GDM1 (cell line): Measurements from ENCODE around the gene HAVCR1.
"Not testable (repeated sequence)": the region's sequence is repeated elsewhere in the genome, so short reads cannot be mapped to it uniquely, and the experiment has no call there.

Source experiments
- DNase-seq: peaks from one replicate; lab custom pipeline; 2025; lab: John Stamatoyannopoulos, UW

Gene HAVCR1

GRCh38 chr5:157059093-157059539 lies at the start of gene HAVCR1:
HAVCR1 (minus strand) TSS chr5:157059116; CDS start chr5:157057943, 1,173 bp downstream.
- no peak for DNase-seq

GRCh38 chr5:157107508-157107907 lies 48.6 kb upstream of the HAVCR1 start:
- DNase-seq, result no peak

GRCh38 chr5:157106630-157107461 lies 47.9 kb upstream of the HAVCR1 start:
- DNase-seq, result peak; percentile 3

DNA sequence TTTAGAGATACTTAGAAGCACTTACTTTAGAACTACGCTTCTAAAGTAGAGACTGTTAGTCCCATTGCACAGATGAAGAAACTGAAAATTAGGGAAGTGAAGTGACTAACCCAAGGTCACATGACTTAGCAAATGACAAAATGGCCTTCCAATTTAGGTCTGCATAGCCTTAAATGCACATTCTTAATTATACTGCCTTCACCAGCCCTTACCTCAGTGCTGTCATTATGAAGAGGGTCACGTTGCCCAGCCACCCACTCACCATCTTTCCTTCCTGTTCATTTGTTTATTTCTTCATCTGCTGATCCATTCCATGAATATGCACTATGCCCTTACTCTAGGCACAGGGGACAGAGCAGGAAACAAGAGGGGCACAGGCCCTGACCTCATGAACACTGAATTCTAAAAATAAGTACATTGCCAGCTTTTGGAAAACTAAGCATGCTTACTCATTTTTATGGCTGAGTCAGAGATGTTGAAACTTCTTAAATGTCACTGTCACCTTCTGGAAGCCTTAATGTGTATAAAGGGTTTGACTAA lies 41.3 kb upstream of the HAVCR1 start:
- no peak for DNase-seq

- DNase-seq, result no peak
Observed at GRCh38 chr5:157088342-157088990, 29.6 kb upstream of the HAVCR1 start.

GRCh38 chr5:157086751-157087359 lies 27.9 kb upstream of the HAVCR1 start:
- DNase-seq, result no peak

- DNase-seq, result no peak
Observed at GRCh38 chr5:157085930-157086329, 27.0 kb upstream of the HAVCR1 start.

DNA sequence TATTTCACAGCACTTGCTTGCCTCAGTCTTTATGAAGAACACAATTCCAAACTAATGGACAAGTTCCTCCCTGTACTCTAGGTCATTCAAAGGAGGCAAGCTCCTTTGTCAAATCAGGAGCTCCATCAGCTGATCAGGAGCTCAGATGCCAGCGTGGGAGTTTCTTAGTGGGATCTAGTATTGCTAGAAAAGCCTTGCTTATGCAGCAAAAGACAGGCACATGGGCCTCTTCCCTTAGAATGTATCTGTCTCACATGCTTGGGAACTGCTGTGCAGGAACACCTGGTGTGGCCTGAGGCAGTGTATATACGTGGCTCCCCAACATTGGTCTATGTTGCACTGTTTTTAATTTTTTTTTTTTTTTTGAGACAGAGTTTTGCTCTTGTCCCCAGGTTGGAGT lies 21.4 kb upstream of the HAVCR1 start:
- no peak for DNase-seq

DNA sequence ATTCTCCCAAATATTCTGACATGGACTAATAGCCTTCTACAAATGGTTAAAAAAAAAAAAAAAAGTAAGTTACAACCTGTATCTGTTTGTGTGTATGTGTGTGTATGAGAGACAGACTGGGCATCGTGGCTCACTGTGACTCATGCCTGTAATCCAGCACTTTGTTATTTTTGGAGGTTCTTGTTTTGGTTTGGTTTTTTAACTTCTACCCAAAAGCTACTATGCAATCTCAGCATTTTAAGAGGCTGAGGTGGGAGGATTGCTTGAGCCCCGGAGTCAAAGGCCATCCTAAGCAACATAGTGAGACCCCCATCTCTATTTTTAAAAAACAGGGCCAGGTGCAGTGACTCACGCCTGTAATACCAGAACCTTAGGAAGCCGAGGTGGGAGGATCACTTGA lies 17.6 kb upstream of the HAVCR1 start:
- DNase-seq, result no peak

- no peak for DNase-seq
Observed at GRCh38 chr5:157072508-157072907, 13.6 kb upstream of the HAVCR1 start.

- no peak for DNase-seq
Observed at GRCh38 chr5:157069949-157070348, 11.0 kb upstream of the HAVCR1 start.

GRCh38 chr5:157068785-157069184 lies 9.9 kb upstream of the HAVCR1 start:
- DNase-seq, result no peak

DNA sequence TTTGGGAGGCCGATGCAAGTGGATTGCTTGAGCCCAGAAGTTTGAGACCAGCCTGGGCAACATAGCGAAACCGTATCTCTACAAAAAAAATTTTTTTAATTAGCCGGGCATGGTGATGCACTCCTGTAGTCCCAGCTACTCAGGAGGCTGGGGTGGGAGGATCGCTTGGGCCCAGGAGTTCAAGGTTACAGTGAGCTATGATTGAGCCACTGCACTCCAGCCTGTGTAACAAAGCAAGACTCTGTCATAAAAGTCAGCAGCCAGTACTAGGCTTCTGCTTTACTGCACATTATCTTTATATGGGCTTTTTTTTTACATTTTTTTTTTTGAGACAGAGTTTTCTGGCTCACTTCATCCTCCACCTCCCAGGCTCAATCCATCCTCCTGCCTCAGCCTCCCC lies 9.4 kb upstream of the HAVCR1 start:
- no peak for DNase-seq

DNA sequence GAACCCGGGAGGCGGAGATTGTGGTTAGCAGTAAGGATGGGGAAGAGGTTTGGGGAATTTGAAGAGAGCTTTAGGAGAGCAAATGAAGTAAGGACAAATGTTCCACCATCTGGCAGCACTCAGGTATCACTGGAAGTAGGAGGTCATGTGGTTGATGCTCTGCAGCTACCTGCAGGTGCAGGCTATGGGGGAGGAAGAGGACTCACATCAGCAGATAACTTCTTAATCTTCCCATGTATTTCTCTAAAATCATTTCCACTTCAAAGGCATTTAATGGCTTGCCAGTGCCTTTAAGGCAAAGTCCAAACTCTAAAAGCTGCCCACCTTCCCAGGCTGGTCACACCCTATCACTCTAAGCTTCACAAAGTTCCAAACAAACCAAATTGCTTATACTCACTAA lies 8.1 kb upstream of the HAVCR1 start:
- DNase-seq, result no peak

GRCh38 chr5:157066080-157066479 lies 7.2 kb upstream of the HAVCR1 start:
- DNase-seq, result no peak

DNA sequence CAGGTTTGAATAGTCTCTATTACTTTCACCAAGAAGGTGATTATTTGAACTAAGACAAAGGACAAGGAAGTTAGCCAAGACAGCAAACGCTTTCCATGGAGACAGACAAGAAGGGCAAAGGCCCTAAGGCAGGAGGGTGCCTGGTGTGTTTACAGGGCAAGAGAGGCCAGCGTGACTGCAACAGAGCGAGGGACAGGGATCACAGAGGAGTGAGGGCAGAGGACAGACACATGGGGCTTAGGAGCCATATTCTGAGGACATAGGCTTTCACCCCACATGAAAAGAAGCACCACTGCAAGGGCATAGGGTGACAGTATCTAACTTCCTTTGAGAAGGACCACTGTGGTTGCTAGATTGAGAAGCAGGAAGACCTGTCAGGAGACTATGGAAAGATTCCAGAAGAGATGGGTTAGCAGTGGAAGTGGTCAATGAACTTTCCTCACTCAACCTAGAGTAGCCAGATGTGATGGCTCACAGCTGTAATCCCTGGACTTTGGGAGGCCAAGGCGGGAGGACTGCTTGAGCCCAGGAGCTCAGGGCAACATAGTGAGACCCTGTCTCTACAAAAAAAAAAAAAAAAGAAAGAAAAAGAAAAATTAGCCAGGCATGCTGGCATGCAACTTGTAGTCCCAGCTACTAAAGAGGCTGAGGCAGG lies 5.0 kb upstream of the HAVCR1 start:
- no peak for DNase-seq

GRCh38 chr5:157059891-157060290 lies 975 bp upstream of the HAVCR1 start:
- DNase-seq, result no peak

GRCh38 chr5:157057459-157058370 lies 1.2 kb downstream of the HAVCR1 start:
- DNase-seq, result no peak

DNA sequence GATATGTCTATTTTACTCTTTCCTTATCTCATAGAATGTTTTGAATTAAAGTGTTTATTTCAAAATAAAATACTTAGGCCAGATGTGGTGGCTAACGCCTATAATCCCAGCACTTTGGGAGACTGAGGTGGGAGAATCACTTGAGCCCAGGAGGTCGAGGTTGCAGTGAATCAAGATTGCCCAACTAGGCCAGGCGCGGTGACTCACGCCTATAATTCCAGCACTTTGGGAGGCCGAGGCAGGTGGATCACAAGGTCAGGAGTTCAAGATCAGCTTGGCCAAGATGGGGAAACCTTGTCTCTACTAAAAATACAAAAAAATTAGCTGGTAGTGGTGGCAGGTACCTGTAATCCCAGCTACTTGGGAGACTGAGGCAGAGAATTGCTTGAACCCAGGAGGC lies 2.1 kb downstream of the HAVCR1 start:
- DNase-seq, result not testable (repeated sequence)

DNA sequence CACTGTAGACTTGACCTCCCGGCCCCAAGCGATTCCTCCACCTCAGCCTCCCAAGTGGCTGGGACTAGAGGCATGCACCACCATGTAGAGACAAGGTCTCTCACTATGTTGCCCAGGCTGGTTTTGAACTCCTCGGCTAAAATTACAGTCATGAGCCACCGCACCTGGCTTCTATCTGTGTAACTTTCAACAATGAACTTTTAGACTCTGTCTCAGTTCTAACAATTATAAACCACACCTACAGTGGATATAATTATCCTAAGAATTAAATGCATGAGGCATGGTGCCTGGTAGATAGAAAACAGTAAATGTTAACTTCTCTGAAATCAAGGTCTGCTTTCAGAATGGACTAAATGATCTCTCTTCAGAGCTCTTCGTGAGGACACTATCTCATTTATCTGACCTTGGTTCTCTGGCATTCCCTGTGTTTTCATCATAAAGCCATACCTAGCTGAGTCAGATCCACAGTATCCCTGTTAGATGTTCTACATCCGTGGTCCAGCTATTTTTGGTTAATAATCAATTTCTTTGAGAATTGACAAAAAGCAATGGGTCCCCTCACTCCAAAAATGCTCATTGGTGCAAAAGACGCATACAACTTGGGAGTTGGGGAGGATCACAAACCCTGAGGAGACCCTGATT lies 7.2 kb downstream of the HAVCR1 start:
- DNase-seq, result no peak

DNA sequence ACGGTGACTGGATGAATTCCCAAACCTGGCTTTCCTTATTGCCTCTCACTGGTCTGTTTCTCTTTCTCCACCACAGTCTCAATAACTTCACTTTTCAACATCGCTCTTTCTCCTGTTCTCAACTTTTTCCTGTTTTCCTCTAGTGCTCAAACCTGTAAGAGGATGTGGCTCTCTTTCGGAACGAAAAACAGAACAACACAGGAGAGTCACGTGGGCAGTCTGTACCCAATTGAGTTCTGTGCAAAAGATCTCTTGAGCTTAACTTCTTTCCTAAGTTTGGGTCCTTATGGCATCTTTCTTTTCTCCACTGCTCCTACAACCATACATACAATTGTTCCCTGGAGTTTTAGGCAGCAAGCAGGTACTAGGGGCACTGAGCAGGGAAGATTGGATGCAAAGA lies 8.9 kb downstream of the HAVCR1 start:
- DNase-seq, result no peak
